ENCODE measurements around the gene CMIP.

- TF ChIP-seq EZH2 (IDR thresholded peaks at IDR 0.05; ENCODE audit: borderline replicate concordance, low read depth, low read length, severe bottlenecking) (no peak), CTCF (IDR thresholded peaks at IDR 0.05; ENCODE audit: borderline replicate concordance, extremely low read depth, low read length, poor library complexity, severe bottlenecking) (no peak)
Observed at GRCh38 chr16:81442916-81443687, 1.5 kb upstream of the CMIP start.
